GM21619 (cell line): ENCODE data around the gene PRKCQ.
"Not testable (repeated sequence)": the region's sequence is repeated elsewhere in the genome, so short reads cannot be mapped to it uniquely, and the experiment has no call there.

Source experiments
- ATAC-seq: cut with Tn5 transposase; IDR thresholded peaks from one replicate; pipeline ENCODE4 v1.9.1; 2021; ENCODE audit not compliant: unreplicated experiment

PRKCQ gene

DNA sequence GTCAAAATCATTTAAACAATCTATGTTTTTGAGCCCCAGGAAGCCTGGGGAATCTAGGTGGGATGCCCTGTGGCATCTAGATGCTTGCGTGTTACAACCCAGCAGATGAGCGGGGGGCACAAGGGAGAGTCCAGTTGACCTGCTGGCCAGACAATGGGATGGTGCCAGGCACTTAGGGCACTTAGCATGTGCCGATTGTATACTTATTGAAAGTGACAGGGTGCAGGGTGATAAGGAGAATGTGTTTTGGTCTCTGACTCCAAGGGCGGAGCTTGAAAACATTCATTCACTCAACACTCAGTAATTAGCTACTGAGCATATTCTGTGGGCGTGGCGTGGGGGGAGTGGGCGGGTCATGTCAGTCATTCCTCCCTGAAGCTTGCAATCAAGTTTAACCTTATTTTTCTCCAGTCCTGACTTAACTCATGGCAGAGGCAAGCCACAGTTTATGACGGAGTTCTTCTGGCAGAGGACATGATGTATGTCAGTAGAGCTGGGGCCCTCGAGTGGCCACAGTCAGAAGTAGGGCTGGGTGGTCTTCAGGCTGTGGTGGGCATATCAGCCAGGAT lies 115.1 kb downstream of the PRKCQ start:
- no peak for ATAC-seq

DNA sequence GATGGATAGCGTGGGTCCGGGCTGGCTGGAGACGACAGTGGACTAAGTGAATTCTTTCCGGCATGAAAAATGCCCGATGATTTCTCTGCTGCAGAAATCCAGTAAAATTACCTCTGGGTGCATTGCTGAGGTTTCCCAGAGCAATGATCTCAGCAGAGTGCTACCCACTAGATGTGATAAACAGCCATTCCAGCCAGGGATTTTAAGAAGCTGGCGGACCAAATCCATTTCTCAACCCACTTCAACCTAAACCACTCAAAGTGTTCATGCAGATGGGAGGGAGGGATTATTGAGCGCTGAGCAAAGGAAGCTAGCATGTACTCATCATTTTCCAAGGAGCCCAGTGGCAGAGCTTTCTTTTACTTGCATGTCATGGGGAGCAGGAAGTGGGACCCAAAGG lies 116.7 kb downstream of the PRKCQ start:
- ATAC-seq, result no peak

GRCh38 chr10:6461961-6462360 lies 118.1 kb downstream of the PRKCQ start:
- no peak for ATAC-seq

DNA sequence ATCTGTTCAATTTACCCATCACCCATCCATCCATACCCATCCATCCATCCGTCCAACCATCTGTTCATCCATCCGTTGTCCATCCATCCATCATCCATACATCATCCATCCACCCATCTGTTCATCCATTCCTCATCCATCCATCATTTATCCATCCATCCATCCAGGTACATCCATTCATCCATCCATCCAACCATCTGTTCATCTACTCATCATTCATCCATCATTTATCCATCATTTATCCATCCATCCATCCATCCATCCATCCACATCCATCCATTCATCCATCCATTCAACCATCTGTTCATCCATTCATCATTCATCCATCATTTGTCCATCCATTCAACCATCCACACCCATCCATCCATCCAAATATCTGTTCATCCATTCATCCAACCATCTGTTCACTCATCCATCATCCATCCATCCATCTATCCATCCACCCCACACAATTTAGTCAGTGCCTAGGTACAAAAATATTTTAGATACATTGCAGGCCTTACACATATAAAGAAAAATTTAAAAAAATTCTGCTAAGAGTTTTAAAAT lies 119.1 kb downstream of the PRKCQ start:
- no peak for ATAC-seq

- ATAC-seq, result no peak
Measured at GRCh38 chr10:6458814-6459213, 121.3 kb downstream of the PRKCQ start.

DNA sequence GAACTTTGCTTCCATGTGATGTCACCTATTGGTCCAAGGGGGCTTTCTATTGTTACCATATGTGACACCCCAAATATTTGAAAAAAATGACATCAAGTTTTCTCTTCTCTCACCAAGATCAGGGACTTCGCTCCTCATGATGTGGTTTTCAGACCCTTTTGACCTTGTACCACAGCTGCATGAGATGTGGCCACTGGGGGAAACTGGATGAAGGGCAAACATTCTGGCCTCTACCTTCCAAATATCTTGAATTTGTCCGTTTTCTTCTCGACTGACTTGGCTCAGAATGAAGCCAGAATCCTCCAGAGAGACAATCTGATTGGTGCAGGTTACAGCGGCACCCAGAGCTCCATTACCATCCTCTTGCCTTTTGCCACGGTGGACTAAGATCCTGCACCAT lies 122.7 kb downstream of the PRKCQ start:
- no peak for ATAC-seq

DNA sequence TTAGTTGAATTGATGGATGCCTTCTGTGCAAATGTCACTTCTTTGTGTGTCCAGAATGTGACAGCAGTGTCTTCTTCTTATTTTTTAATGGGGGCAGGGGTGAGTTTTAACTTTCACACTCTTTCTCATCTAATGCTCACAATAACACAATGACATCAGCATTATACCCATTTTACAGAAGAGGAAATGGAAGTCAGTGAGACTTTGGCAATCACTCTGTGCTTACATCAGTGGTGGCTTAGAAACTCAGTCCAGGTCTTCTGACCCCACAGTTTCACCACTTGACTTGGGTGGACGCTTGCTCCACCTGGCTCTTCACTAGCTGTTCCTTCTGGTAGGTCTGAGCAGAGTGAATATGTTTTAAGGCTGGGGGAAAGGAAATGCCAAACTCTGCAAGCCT lies 124.0 kb downstream of the PRKCQ start:
- ATAC-seq, result no peak

- ATAC-seq, result no peak
Measured at GRCh38 chr10:6455592-6455991, 124.5 kb downstream of the PRKCQ start.

- ATAC-seq, result no peak
Measured at GRCh38 chr10:6446711-6447110, 133.4 kb downstream of the PRKCQ start.

GRCh38 chr10:6445671-6446316 lies 134.3 kb downstream of the PRKCQ start:
- no peak for ATAC-seq

DNA sequence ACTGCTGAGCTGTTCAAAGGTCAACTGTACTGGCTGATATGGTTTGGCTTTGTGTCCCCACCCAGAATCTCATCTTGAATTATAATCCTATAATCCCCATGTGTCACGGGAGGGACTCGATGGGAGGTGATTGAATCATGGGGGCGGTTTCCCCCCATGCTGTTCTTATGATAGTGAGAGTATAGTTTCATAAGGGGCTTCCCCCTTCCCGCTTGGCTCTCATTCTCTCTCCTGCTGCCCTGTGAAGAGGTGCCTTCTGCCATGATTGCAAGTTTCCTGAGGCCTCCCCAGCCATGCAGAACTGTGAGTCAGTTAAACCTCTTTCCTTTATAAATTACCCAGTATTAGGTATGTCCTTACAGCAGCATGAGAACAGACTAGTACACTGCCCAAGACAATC lies 140.2 kb downstream of the PRKCQ start:
- ATAC-seq, result not testable (repeated sequence)

- no peak for ATAC-seq
Measured at GRCh38 chr10:6431861-6432260, 148.2 kb downstream of the PRKCQ start.

DNA sequence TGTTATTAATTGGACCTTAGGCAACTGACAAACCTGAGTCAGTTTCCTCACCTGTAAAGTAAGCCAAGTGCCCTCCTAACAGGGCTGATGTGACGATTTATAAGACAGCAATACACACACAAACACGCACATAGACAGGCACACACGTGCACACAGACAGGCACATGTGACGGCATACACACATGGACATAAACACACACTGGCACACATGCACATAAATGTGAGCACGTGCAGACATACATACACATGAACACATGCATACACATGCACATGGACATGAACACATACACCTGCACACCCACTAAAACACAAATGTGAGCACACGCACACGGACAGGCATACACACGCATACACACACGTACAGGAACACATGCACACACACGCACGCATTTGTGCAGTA lies 148.9 kb downstream of the PRKCQ start:
- no peak for ATAC-seq

DNA sequence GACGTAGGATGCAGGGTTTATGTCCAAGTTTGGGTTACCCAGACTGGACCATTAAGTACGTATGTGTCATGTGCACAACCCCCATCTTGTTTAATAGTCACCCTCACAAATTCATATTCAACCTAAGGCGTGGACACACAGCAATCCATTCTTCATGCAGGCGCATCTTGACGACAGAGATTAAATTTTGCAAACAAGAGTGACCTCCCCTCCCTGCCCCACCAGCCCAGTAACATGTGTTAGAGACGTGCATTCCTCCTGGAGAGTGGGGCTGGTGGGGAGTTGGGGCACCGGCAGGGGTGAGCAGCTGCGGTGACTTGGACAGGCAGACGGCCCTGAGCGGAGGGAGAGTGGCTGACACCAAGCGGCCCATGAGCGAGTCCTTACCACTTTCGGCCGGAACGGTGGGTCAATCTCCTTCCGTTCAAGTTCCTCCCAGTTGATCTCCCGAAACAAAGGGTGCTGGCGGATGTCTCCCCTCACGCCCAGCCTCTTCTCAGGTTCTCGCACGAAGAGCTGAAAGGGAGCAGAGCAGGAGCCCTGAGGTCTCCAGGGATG lies 149.6 kb downstream of the PRKCQ start:
- ATAC-seq, result no peak

DNA sequence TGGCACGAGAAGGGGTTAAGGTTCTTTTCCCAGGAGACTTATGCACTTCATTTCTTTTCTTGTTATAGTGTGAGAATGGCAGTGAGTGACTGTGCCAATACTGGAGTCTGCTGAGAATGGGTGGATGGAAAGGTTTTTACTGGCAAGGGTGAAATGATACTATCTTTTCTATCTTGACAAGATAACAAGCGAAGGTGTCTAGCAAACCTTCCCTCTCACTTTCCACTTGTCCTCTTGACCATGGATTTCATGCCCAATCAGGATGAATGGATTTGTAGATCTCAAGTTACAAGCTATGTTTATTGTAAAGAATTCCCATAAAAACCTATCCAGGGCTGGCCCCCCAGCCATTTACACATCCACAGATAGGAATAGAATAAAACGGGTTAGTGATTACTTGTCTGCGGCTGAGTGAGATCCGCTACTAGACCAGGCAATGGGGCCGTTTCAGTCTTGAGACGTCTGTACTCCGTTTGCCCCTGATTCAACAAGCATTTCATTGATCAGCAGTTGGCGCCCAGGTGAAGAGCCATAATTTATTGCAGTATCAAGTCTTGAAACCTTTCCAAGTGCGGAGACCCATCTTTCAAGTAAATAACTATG lies 152.6 kb downstream of the PRKCQ start:
- ATAC-seq, result no peak

DNA sequence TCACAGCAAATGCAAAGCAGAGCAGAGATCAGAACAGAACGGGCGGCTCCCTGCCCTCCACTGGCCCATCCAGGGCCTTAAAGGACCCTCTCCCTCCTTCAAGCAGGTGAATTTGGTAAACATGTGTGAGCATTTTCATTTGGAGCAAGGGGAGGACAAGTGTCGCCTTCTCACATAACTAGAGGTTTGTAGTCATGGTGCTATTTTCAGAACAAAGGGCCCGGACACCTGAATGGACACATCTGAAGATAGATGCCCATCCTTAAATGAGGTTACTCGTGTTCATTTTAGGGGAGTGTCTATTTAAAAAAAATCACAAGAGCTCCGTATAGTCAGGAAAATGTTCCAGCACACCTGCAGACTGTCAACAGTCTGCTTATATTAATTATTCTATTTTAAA lies 153.8 kb downstream of the PRKCQ start:
- ATAC-seq, result no peak

- no peak for ATAC-seq
Measured at GRCh38 chr10:6423413-6424170, 156.5 kb downstream of the PRKCQ start.

GRCh38 chr10:6423004-6423403 lies 157.1 kb downstream of the PRKCQ start:
- no peak for ATAC-seq

DNA sequence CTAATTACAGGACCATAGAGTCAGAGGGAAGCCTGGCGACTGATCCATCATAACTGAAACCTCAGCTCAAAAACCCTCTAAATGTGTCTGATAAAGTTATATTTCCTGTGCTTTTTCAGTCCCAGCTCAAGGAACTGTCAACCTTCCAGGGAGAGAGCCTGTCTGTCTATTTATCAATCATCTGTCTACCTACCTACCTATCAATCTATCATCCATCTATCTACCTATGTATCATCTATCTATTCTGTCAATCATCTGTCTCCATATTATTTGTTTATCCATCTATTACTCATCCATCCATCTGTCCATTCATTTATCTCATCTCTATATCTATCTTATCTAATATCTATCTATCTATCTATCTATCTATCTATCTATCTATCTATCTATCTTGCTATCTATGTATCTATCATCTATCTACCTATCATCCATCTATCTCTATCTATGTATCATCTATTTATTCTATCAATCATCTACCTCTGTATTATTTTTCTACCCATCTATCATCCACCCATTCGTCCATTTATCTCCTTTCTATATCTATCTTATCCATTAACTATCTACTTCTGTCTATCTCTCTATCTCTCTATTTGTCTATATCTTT lies 161.4 kb downstream of the PRKCQ start:
- ATAC-seq, result no peak

GRCh38 chr10:6418167-6418566 lies 161.9 kb downstream of the PRKCQ start:
- no peak for ATAC-seq

DNA sequence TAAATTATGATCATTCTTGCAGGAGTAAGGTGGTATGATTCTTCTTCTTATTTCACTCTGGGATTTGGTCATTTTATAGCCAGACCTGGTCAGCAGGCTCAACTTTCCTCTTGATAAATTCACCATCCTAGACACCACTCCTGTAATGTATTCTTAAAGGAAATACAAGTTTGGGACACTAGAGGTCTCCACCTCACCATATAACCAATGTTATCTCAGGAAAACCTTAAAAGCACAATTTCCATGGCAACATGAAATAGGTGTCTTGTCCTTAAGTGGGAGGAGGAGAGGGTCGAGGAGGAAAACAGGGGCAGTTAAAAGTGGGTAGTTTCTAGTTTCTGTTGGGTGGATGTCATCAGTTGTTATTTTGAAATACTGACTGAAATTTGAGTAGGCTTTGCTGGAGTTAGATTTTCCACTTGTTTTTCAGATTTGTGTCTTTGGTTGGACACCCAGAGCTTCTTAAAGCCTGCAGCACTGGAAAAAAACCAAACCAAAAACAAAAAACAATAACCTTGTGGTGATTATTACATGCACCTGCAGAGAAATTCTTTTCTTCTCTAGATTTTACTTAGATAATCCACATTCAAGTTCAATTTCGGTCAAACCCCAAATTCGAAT lies 163.1 kb downstream of the PRKCQ start:
- ATAC-seq, result no peak
